ENCODE measurements around the gene ELOVL1.

ELOVL1 gene

DNA sequence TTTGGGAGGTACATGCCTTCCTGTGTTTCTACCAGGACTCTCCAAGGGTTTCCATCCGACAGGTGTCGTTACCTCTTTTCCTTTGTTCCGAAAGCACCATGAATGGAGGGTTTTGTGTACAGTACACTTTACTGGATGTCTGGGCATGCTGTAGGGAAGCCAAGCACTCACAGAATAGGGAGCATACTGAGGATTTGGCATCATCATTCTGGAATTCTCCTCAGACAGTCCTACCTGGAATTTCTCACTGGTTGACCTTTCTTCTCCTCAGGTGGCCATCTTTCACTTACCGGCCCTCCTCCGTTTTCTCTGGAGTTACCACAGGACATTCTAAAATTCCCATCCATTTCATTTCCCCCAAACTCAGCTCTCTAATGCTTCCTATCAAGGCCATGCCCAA is 36.1 kb downstream of the ELOVL1 start:
- DNase-seq (ENCODE audit: low read depth in 3 of 3, low spot score in 1 of 3) = no peak

DNA sequence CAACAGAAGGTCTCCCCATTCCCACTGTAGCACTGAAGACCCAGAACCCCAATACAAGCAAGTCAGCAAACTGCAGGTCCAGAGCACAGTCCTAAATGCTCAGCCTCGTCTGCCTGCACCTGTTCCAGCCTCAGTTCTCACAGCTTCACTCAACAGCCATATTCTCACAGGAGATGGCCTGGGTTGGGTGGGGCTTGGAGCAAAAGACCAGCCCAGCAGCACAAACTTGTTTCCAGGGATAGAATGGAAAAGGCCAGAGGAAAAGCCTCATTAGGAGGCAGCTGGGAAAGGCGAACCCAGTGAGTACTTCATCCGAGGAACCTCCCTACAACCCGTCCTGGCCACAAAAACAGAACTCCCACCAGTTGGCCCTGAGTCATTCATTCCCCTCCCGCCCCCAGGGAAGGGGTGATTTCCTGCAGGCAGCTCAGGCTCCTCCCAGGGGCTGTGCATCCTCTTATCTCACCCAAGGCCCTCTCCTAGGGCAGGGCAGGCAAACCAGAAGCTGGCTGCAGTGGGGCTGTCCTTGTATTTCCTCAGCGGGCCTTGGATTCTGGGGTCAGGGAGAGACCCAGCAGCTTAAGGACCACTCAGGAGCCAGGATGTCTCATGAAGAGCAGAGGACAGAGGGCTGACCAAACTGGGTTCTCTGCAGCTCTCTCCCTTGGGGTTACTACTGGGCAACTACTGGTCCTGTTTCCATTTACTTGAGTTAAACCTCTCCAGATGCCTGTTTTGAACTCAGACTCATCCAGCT is 37.6 kb downstream of the ELOVL1 start:
- peak in 1 of 3 donors; percentile 37 for DNase-seq (ENCODE audit: low read depth in 3 of 3, low spot score in 1 of 3)

GRCh38 chr1:43327549-43328292 is 40.1 kb downstream of the ELOVL1 start:
- DNase-seq (ENCODE audit: low read depth in 3 of 3, low spot score in 1 of 3) = no peak

GRCh38 chr1:43325381-43325780 is 42.4 kb downstream of the ELOVL1 start:
- DNase-seq (ENCODE audit: low read depth in 3 of 3, low spot score in 1 of 3) = no peak

DNA sequence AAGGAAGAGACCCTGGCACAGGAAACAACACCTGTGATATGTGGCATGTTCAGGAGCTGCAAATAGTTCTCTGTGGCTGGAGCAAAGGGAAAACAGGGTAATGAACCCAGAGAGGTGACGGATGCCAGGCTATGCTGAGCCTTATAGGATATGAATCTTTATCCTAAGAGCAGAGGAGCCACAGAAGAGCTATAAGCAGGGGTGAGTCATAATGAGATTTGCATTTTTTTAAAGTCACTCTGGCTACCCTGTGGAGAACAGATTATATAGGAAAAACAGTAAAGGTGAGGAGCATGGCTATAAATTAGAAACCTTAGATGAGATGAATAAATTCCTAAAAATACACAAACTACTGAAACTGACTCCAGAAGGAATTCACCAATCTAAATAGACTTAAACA is 43.0 kb downstream of the ELOVL1 start:
- DNase-seq (ENCODE audit: low read depth in 3 of 3, low spot score in 1 of 3) = no peak

DNA sequence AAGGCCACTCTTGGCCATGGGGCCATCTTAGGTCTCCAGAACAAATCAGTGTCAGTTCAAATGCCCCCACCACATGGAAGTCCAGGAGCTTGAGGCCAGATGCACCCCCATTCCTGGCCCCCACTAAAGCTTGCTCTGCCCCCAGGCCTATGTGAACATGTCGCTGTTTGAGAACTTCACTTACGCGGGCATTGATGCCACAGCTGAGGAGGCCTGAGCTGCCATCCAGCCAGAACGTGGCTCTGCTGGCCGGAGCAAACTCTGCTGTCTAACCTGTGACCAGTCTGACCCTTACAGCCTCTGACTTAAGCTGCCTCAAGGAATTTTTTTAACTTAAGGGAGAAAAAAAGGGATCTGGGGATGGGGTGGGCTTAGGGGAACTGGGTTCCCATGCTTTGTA is 45.3 kb downstream of the ELOVL1 start:
- DNase-seq (ENCODE audit: low read depth in 3 of 3, low spot score in 1 of 3) = no peak

- no peak for DNase-seq (ENCODE audit: low read depth in 3 of 3, low spot score in 1 of 3)
These were observed 46.4 kb downstream of the ELOVL1 start for GRCh38 chr1:43321331-43321891.

DNA sequence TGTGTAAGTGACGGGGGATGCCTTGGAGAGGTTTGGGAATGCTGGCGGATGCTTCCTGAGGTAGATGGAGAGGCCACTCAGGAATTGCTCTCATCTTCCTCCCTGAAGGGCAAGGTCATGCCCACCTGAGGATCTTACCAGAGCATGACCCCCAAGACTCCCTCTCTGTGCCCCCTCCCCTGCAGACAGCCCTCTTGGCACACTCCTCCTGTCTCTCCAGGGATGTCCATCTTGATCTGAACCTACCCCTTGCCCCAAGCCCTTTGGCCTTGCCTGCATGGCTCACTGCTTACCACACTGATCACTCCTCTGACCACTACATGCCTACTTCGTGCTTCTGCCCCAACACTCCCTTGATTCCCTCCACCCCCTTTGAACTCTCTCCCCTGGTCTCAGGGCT is 48.0 kb downstream of the ELOVL1 start:
- DNase-seq (ENCODE audit: low read depth in 3 of 3, low spot score in 1 of 3) = no peak

- no peak for DNase-seq (ENCODE audit: low read depth in 3 of 3, low spot score in 1 of 3)
These were observed 48.5 kb downstream of the ELOVL1 start for GRCh38 chr1:43319288-43319687.

- no peak for DNase-seq (ENCODE audit: low read depth in 3 of 3, low spot score in 1 of 3)
These were observed 49.0 kb downstream of the ELOVL1 start for GRCh38 chr1:43318831-43319230.

GRCh38 chr1:43317817-43318471 is 49.9 kb downstream of the ELOVL1 start:
- no peak for DNase-seq (ENCODE audit: low read depth in 3 of 3, low spot score in 1 of 3)

DNA sequence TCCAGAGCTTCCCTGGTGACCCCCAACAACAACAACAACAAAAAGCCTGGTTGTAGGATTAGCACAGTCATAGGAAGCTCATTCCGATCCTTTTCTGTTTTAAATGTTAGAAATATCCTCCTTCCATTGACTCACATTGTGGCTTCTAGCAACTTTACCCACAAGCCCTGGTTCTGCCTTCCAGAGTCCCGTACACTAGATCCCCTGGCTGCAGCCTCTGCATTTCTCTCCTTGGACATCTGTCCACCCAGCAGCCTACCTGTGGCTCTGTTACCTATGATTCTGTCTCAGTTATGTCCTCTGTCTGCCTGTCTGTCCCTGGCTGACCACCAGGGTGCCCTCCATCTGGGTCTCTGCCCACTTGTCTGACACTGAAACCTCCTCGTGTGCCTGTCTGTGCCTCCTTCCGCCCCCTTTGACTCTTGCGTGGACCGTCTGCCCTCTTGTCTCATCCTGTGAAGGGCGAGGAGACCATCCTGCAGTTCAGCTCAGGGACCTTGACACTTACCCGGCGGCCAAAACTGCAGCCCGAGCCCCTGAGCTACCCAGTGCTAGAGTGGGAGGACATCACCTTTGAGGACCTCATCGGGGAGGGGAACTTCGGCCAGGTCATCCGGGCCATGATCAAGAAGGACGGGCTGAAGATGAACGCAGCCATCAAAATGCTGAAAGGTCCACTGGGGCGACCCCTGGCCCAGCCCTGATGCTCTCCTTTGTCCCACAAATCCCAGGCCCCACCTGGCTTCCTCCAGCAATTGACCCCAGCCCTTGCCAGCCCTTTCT is 50.9 kb downstream of the ELOVL1 start:
- no peak for DNase-seq (ENCODE audit: low read depth in 3 of 3, low spot score in 1 of 3)

GRCh38 chr1:43315963-43316737 is 51.7 kb downstream of the ELOVL1 start:
- no peak for DNase-seq (ENCODE audit: low read depth in 3 of 3, low spot score in 1 of 3)

- DNase-seq (ENCODE audit: low read depth in 3 of 3, low spot score in 1 of 3) = no peak
These were observed 52.3 kb downstream of the ELOVL1 start for GRCh38 chr1:43315481-43315880.

GRCh38 chr1:43314233-43314632 is 53.6 kb downstream of the ELOVL1 start:
- DNase-seq (ENCODE audit: low read depth in 3 of 3, low spot score in 1 of 3) = no peak

GRCh38 chr1:43313771-43314170 is 54.0 kb downstream of the ELOVL1 start:
- no peak for DNase-seq (ENCODE audit: low read depth in 3 of 3, low spot score in 1 of 3)

Data from stimulated activated CD4-positive, alpha-beta T cell treated with anti-CD3 and anti-CD28 coated beads, TNF-alpha, amount 100 ng/mL, for 1 hour (primary cell).